Subcutaneous abdominal adipose tissue (tissue), 5 donors: ENCODE data around the gene PAOX.
"Not testable (repeated sequence)": the region's sequence is repeated elsewhere in the genome, so short reads cannot be mapped to it uniquely, and the experiment has no call there.

Source experiments
- H3K27ac ChIP-seq: one replicate; pipeline ENCODE4 v1.7.0; 2013; ENCODE audit warnings: low read depth, mild to moderate bottlenecking, inconsistent platforms, low read length, moderate library complexity
- H3K27me3 ChIP-seq, 5 donors: one replicate each; pipeline ENCODE4 v1.7.0; 2013; ENCODE audit warnings: low read length in 5 of 5, inconsistent platforms in 1 of 5; ENCODE audit not compliant: control insufficient read depth in 5 of 5, insufficient read depth in 4 of 5
- H3K36me3 ChIP-seq, 5 donors: one replicate each; pipeline ENCODE4 v1.7.0; 2013; ENCODE audit warnings: low read length in 5 of 5; ENCODE audit not compliant: control insufficient read depth in 5 of 5, insufficient read depth in 5 of 5
- H3K4me1 ChIP-seq, 5 donors: one replicate each; pipeline ENCODE4 v1.7.0; 2013; ENCODE audit warnings: low read length in 5 of 5, mild to moderate bottlenecking in 3 of 5, moderate library complexity in 1 of 5; ENCODE audit not compliant: control insufficient read depth in 5 of 5, insufficient read depth in 5 of 5
- H3K4me3 ChIP-seq, 5 donors: one replicate each; pipeline ENCODE4 v1.7.0; 2013; ENCODE audit warnings: low read length in 5 of 5, low read depth in 1 of 5
- H3K9ac ChIP-seq, 5 donors: one replicate each; pipeline ENCODE4 v1.7.0; 2013; ENCODE audit warnings: low read length in 5 of 5, mild to moderate bottlenecking in 4 of 5, moderate library complexity in 3 of 5
- H3K9me3 ChIP-seq, 5 donors: one replicate each; pipeline ENCODE4 v1.7.0; 2013; ENCODE audit warnings: low read length in 5 of 5; ENCODE audit not compliant: control insufficient read depth in 5 of 5
- donor health status: healthy.
- donor health status: healthy.
- donor health status: healthy.
- donor health status: healthy.
- donor health status: healthy.

PAOX gene

DNA sequence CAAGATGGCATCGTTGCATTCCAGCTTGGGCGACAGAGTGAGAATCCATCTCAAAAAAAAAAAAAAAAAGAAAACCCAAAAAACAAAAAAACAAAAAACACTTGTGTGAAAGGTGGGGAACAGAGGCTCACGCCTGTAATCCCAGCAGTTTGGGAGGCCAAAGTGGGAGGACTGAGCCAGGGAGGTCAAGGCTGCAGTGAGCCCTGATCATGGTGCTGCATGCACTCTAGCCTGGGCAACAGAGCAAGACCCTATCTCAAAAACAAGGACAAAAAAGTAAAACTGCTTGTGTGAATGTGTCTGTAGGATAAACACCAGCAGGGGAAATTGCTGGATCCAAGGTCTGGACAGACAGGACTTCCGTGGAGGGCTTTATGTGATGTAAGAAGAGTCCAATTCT is 4.5 kb downstream of the PAOX start:
- H3K9me3 ChIP-seq, result no peaks in the 10 kb centered on the region
- no peak overlapping the region for H3K9ac ChIP-seq
- peaks cover 0 to 22% (median 8%) of the 10 kb centered on the region in 5 donors for H3K4me1 ChIP-seq
- H3K4me3 ChIP-seq, result no peak overlapping the region
- no peaks in the 10 kb centered on the region for H3K27me3 ChIP-seq
- H3K27ac ChIP-seq, result no peak overlapping the region
- H3K36me3 ChIP-seq, result peaks cover 0 to 22% (median 3%) of the 10 kb centered on the region in 5 donors

DNA sequence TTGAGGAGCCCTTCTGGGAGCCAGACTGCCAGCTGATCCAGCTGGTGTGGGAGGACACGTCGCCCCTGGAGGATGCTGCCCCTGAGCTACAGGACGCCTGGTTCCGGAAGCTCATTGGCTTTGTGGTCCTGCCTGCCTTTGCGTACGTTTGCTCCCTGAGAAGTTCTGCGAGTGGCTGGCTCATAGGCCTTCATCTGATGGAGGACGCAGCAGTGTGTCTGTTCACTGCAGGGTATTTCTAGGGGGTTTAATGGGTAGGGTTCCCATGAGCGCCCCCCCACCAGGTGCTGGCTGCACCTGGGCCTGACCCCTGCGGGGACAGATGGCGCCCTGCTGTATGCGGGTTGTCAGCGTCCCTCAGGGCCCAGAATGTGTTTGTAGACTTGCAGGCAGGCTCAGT is 5.0 kb downstream of the PAOX start:
- Histone ChIP-seq H3K36me3 (peaks cover 0 to 25% (median 3%) of the 10 kb centered on the region in 5 donors), H3K4me3 (no peak overlapping the region), H3K27me3 (no peaks in the 10 kb centered on the region), H3K9me3 (no peaks in the 10 kb centered on the region), H3K4me1 (peaks cover 0 to 23% (median 10%) of the 10 kb centered on the region in 5 donors), H3K9ac (no peak overlapping the region), H3K27ac (no peak overlapping the region)

DNA sequence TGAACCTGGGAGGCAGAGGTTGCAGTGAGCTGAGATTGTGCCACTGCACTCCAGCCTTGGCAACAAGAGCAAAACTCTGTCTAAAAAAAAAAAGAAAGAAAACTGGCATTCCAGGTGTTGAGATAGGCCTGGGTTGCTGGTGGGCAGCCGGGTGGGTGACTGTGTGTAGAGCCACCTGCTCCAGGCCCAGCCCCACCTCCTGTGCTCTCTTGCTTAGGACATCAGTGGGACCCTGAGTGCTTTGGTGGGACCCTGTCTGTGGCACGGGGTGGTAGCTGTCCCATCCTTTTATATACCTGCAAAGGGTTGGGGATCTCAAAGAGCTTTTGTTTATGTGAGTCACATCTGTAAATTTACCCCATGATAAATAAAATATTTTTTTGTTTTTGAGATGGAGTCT is 6.2 kb downstream of the PAOX start:
- H3K9ac ChIP-seq, result no peak overlapping the region
- no peaks in the 10 kb centered on the region for H3K9me3 ChIP-seq
- no peak overlapping the region for H3K4me3 ChIP-seq
- H3K27ac ChIP-seq, result no peak overlapping the region
- H3K27me3 ChIP-seq, result no peaks in the 10 kb centered on the region
- H3K4me1 ChIP-seq, result peaks cover 0 to 22% (median 2%) of the 10 kb centered on the region in 5 donors
- H3K36me3 ChIP-seq, result peaks cover 0 to 29% (median 3%) of the 10 kb centered on the region in 5 donors

DNA sequence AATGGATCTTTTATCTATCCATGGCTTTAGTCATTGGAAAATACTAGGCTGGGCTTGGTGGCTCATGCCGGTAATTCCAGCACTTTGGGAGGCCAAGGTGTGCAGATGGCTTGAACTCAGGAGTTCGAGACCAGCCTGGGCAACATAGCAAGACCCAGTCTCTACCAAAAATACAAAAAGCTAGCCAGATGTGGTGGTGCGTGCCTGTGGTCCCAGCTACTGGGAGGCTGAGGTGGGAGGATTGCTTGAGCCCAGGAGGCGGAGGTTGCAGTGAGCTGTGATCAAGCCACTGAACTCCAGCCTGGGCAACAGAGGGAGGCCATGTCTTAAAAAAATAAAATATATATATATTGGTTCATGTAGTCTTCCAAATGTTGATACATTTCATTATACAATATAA is 7.9 kb downstream of the PAOX start:
- not testable (repeated sequence) for H3K27me3 ChIP-seq, H3K4me3 ChIP-seq, H3K9ac ChIP-seq, H3K9me3 ChIP-seq, H3K27ac ChIP-seq
- Histone ChIP-seq H3K4me1 (peaks cover 0 to 16% (median 0%) of the 10 kb centered on the region in 5 donors), H3K36me3 (peaks cover 0 to 36% (median 8%) of the 10 kb centered on the region in 5 donors)

DNA sequence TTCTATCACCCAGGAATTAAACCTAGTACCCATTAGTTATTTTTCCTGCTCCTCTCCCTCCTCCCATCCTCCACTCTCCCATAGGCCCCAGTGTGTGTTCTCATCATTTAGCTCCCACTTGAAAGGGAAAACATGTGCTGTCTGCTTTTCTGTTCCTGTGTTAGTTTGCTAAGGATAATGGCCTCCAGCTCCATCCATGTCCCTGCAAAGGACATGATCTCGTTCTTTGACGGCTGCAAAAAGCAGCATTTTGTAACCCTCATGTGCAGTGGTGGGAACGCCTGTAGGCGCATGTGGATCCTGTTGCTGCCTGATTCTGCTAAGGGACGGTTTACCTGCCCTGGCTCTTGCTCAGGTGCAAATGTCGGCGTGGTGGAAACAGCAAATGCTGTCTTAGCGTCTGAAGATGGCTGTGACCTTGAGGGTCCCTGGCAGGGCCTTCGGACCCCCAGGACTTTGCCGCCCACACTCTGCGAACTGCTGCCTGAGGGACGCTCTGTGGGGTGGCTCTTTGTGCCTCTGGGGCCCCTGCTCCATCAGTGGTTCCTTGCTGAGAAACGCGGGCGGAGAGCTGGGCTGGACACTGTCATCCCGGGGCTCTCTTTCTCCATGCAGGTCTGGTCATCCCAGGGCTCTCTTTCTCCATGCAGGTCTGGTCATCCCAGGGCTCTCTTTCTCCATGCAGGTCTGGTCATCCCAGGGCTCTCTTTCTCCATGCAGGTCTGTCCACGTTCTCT is 9.3 kb downstream of the PAOX start:
- H3K4me3 ChIP-seq, result no peak overlapping the region
- no peak overlapping the region for H3K27ac ChIP-seq
- H3K9ac ChIP-seq, result peak overlapping the region in 1 of 5 donors; percentile 14
- H3K36me3 ChIP-seq, result peaks cover 0 to 30% (median 8%) of the 10 kb centered on the region in 5 donors
- H3K9me3 ChIP-seq, result no peaks in the 10 kb centered on the region
- H3K4me1 ChIP-seq, result peaks cover 0 to 18% (median 2%) of the 10 kb centered on the region in 5 donors
- no peaks in the 10 kb centered on the region for H3K27me3 ChIP-seq

DNA sequence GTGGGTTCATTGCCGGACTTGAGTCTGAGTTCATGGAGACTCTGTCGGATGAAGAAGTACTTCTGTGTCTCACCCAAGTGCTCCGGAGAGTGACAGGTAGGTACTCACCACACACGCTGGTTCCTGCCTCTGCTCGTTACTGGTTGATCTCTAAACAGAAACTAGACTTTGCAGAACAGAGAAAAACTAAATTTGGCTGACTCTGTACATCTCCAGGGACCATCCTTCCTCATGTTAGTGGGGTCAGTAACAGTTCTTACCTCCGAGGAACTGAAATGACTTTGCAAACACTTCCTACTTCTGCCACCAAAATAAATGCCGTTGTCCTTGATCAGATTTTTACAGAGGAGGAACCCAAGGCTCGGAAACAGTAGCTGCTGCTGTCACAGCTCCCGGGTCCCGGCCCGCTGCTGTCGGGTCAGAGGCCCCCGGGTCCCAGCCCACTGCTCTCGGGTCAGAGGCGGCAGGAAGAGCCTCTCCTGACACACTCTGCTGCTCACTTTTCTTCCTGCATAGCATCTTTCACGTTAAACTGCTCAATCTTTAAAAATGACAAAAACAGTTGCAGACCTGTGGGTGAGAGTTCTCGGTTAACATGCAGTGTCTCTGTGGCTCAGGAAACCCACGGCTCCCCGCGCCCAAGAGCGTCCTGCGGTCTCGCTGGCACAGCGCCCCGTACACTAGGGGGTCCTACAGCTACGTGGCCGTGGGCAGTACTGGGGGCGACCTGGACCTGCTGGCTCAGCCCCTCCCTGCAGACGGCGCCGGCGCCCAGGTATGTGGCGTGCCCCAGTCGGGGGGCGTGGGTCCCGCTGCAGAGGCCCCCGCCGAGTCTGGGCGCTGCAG is 10.1 kb downstream of the PAOX start:
- Histone ChIP-seq H3K4me3 (peak overlapping the region in 2 of 5 donors; percentile 21 to 42), H3K36me3 (peaks cover 0 to 27% (median 8%) of the 10 kb centered on the region in 5 donors), H3K9me3 (no peaks in the 10 kb centered on the region), H3K4me1 (peaks cover 0 to 23% (median 3%) of the 10 kb centered on the region in 5 donors), H3K27me3 (no peaks in the 10 kb centered on the region), H3K27ac (no peak overlapping the region), H3K9ac (peak overlapping the region in 4 of 5 donors; percentile 13 to 41 (median 26))

DNA sequence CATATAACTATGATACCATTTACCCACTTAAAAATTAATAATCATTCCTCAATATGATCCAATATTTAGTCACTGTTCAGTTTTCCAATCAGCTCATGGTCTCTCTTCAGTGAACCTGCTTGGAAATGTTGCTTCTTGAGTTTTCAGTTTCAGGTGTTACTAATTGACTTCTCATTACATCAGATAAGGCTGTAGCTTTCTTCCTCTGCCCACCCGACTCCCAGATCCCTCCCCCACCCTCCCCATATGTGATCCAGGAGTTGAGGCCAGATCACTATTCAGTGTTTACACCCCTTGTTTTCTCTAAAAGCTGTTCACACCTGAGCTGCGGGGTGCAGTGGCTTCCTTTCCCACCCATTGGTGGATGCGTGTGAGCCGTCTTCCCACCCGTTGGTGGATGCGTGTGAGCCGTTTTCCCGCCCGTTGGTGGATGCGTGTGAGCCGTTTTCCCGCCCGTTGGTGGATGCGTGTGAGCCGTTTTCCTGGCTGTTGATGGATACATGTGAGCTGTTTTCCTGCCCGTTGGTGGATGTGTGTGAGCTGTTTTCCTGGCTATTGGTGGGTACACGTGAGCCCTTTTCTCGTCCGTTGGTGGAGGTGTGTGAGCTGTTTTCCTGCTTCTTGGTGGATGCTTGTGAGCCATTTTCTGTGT is 11.7 kb downstream of the PAOX start:
- H3K27ac ChIP-seq, result no peak overlapping the region
- peaks cover 0 to 21% (median 8%) of the 10 kb centered on the region in 5 donors for H3K36me3 ChIP-seq
- H3K27me3 ChIP-seq, result no peaks in the 10 kb centered on the region
- H3K4me1 ChIP-seq, result peaks cover 0 to 37% (median 13%) of the 10 kb centered on the region in 5 donors
- H3K9ac ChIP-seq, result peak overlapping the region in 1 of 5 donors; percentile 35
- H3K4me3 ChIP-seq, result no peak overlapping the region
- no peaks in the 10 kb centered on the region for H3K9me3 ChIP-seq

DNA sequence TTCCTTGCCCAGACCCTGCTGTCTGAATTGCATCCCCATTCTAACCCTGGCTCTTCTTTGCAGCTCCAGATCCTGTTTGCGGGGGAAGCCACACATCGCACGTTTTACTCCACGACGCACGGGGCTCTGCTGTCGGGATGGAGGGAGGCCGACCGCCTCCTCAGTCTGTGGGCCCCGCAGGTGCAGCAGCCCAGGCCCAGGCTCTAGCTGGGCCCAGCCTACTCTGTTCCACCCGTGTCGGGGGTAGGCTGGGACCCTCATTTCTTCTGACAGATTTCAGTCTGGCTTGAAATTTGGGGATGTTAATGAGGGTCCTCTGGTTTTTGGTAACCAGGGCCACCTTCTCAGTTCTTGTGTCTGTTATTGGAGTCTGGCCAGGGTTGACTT is 12.2 kb downstream of the PAOX start:
- H3K36me3 ChIP-seq, result peaks cover 0 to 26% (median 9%) of the 10 kb centered on the region in 5 donors
- H3K27ac ChIP-seq, result no peak overlapping the region

DNA sequence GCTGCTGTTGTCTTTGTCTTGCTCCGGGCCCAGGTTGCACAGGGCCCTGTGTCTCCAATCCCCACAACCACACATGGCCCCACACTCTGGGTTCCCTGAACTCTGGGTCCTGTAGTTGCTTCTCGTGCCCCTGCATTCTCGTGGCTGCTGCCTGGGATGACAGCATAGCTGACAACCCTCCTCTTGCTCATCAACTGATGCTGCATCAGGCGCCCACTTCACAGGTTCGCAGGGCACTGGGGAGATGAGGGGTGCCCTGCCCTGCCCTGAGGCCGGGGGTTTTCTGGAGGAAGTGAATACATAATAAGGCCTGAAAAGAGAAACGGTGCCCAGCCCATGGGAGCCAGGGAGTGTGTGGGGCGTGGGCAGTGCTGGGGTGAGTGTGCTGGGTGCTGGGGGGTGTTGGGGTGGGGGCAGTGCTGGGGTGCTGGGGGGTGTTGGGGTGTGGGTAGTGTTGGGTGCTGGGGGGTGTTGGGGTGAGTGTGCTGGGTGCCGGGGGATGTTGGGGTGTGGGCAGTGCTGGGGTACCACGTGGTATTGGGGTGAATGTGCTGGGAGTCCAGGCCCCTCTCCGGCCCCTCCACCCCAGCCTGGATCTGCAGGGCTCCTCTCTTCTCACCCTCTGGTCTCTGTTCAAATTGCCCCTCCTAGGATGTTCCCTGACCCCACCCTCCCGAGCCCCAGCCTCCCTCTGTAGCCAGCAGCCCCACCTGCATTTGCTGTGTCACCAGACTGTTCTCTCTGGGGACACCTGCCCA is 12.9 kb downstream of the PAOX start:
- Histone ChIP-seq H3K36me3 (peaks cover 0 to 28% (median 15%) of the 10 kb centered on the region in 5 donors), H3K27me3 (no peaks in the 10 kb centered on the region), H3K4me3 (no peak overlapping the region), H3K9me3 (no peaks in the 10 kb centered on the region), H3K4me1 (peaks cover 0 to 37% (median 13%) of the 10 kb centered on the region in 5 donors), H3K27ac (no peak overlapping the region), H3K9ac (no peak overlapping the region)

More for the DNA sequence above, 12.2 kb downstream of the PAOX start:
- Histone ChIP-seq H3K4me1 (peaks cover 0 to 37% (median 13%) of the 10 kb centered on the region in 5 donors), H3K9ac (peak overlapping the region in 1 of 5 donors; percentile 35), H3K9me3 (no peaks in the 10 kb centered on the region), H3K4me3 (no peak overlapping the region), H3K27me3 (no peaks in the 10 kb centered on the region)
